Activated CD4-positive, CD25-positive, alpha-beta regulatory T cell treated with anti-CD3 and anti-CD28 coated beads, Interleukin-2, amount 50 U/mL, for 16 hours (primary cell): ENCODE results near the gene CADM3.

Experiments
- DNase-seq: peaks from one replicate; pipeline ENCODE4 v3.0.0-alpha.2; 2020; ENCODE audit warnings: low read depth, low spot score

CADM3 gene

DNA sequence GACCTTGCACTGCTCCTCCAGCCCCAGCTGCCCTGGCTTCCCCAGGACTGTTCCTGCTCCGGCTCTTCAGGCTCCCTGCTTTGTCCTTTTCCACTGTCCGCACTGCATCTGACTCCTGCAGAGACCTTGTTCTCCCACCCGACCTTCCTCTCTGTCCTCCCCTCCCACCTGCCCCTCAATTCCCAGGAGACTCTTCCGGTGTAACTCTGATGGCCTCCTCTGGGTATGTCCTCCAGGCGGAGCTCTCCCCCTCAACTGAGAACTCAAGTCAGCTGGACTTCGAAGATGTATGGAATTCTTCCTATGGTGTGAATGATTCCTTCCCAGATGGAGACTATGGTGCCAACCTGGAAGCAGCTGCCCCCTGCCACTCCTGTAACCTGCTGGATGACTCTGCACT is 33.8 kb downstream of the CADM3 start:
- no peak for DNase-seq

DNA sequence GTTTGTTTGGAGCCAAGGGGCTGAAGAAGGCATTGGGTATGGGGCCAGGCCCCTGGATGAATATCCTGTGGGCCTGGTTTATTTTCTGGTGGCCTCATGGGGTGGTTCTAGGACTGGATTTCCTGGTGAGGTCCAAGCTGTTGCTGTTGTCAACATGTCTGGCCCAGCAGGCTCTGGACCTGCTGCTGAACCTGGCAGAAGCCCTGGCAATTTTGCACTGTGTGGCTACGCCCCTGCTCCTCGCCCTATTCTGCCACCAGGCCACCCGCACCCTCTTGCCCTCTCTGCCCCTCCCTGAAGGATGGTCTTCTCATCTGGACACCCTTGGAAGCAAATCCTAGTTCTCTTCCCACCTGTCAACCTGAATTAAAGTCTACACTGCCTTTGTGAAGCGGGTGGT is 34.7 kb downstream of the CADM3 start:
- no peak for DNase-seq

DNA sequence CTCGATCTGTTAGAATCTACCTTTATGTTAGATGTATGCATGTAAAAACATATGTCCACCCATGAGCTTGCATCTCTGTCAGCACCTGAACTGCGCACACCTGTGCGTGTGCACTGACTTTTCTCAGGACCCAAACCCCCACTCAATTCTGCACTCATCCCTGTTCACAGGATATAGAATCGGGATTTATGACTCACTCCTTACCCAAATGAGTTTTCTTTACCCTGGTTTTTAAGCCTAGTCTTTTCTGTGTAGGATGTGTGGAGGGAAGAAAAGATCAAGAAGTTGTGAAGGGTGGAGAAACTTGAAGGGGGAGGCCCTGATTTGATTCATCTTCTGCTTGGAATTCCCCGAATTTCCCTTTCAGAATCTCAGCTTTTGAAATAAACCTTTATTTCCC is 35.7 kb downstream of the CADM3 start:
- no peak for DNase-seq

DNA sequence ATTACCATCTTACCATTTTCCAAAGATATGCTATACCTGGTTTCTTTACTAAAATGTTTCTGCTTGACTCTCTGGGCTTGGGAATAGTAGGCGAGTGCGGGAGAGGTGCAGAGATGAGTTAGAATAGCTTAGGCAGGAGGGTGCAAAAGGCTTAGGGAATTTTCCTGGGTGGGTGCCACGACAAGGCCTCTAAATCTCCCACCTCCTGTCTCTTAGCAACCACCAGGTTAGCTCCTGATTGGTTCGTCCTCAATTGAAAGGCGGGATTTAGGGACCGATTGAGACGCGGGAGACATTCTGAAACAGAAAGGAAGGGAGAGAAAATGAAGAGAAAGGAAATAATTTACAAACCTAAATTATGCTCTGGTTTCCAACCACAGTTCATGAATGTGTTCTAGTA is 36.4 kb downstream of the CADM3 start:
- no peak for DNase-seq

DNA sequence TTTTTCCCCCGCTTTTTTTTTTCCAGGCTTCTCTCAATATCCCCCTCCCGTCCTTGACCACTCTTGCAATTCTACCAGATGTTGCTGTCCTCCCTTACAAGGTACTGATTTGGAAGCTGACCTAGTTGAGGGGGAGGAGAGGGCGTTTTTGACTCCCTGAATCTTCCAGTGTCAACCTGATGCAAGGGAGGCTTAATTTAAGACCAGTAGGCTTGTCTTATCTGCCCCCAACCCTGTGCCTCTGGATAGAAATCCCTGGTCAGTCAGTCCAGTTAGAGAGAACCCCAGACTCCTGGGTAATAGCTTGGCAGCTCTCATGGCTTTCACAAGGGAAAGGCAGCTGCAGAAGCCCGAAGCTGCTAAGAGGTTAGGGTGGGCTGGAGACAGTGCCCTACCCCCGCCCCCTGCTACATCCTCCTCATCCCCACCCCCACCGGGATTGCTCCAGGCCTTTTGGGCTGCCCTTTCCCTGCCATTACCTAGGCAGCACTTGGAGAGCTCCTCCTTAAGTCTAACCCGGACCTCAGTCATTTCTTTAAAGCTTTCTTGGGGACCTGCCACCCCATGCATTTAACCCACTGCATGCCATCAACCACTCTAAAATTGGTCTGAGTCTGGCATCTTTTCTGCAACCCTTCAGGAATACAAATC is 36.9 kb downstream of the CADM3 start:
- no peak for DNase-seq

DNA sequence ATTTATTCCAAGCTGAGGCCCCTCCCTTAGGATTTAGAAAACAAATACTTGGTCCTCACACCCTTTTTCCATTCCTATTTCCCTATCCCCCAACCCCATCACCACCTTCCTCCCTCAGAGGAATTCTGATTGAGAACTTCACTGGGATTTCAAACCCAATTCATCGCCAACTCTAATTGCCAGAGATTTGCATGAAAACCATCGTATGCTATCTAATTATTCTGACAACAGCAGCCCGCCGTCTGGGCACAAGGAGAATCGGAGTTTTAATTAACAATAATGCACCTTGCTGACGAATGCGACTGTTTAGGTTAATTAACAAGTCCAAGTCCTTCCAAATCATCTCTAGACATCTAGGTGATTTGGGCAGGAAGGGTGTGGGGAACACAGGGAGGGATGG is 37.6 kb downstream of the CADM3 start:
- DNase-seq: no peak

DNA sequence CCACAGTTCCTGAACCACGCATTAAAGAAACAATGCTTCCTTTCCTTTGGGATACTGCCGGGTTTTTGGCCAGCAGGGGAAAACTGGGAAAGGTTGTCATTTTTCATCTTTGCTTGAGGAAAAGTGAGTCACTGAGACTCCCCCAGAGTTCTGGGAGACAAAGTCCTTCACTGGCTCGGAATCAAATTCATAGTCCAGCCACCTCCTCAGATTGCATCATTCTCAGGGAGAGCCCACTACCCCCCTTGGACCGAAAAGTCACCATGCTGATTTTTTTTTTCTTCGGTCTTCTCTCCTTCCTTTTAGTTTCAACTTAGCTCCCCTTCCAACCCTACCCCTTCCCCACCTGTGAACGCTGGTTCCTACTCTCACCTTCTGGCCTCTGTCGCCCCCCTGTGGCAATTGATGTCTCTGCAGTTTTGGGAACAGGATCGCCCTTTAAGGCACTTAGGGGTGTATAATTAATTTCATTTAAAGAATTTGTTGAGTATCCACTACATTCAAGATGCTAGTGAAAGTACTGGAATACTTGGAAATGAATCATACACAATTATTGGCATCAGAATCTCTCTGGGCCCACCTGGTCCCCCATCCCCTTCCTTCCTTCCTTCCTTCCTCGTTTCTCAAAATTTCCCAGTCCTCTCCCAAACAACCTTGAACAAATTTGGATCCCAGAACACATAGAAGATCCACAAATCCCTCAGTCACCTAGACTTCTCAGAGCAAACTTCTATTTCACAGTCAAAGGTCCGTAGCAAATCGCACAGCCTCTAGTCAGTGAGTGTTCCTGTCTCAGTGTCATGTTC is 40.1 kb downstream of the CADM3 start:
- DNase-seq: peak; percentile 14

DNA sequence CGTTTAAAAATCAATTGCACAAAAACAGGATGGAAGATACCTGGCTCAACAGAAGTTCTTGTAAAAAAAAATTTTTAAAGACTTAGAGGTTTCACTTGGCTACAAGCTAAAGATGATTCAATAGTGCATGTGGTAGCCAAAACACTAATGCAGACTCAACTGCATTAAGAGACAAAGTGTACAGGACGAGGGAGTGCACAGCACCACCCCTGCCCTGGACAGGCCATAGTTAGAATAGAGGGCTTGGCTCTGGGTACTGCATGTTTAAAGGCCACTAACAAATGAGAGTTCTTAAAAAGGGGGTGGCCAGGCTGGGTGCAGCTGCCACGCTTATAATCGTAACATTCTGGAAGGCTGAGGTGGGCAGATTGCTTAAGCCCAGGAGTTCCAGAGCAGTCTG is 41.2 kb downstream of the CADM3 start:
- DNase-seq: no peak

DNA sequence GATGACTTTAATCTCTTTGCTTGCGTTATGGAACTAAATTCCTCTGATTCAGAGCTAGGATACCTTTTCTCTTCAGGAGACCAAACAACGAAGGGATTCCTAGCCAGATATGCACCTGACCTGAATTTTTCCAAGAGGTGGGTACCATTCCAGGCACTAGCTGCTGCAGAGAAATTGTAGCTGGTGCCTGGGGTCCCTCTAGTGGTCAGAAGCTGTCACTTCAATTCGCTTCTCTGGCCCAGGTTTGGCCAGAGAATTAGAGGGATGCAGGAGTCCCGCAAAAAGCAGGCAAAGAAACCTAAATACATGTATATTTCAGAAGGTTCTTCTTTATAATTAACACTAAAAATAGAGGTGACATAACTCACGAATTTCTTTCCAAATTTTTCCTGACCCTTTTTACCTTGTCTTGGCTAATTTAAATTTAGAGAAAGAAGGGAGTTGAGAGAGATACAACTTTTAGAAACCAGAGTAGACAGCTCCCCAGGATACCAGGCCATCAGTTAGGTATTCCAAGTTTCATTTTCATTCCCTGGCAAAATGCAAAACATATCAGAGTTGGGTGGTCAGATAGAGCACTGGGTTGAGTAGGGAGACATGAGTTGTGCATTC is 42.8 kb downstream of the CADM3 start:
- DNase-seq: no peak

DNA sequence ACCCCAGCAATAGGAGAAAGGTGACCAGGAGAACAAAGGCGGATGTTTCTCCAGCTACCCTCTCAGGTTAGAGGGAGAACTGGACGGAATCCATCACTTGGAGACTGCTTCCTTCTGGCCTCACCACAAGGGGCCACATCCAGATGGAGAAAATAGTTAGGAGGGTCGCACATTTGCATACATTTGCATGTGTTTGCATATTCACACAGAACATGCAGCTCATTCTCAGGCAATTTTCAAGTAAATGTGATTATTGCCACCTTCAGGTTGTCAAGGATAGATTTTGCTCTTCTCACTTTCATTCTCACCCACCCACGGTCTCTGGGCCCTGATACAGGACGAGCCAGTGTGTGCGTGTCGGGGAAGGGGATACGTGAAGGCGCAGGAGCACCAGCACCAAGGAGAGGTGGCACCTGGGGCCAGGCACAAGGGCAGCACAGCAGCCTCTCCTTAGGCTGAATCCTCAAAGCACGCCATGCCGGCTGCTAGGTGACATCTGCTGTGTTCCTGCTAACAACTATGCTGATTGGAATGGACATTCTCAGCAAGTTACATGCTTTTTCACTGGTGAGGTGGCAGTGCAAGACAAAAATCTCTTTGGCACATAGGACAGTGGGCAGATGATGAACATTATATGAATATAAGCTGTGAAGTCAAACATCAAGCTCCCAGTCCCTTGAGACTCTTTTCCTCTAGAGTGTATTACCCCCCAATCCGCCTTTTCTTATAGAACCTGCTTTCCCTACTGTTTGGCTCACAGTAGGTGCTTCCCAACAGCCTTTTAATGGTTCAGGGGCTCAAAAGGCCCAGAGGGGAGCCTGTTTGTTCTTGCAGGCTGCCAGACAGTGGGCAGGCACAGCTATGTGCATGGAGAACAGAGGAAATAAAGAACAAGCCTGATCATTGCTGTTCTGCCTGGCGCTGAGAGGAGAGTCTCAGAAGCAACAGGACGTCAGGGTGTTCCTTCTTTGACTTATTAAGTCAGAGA is 47.5 kb downstream of the CADM3 start:
- DNase-seq: no peak

DNA sequence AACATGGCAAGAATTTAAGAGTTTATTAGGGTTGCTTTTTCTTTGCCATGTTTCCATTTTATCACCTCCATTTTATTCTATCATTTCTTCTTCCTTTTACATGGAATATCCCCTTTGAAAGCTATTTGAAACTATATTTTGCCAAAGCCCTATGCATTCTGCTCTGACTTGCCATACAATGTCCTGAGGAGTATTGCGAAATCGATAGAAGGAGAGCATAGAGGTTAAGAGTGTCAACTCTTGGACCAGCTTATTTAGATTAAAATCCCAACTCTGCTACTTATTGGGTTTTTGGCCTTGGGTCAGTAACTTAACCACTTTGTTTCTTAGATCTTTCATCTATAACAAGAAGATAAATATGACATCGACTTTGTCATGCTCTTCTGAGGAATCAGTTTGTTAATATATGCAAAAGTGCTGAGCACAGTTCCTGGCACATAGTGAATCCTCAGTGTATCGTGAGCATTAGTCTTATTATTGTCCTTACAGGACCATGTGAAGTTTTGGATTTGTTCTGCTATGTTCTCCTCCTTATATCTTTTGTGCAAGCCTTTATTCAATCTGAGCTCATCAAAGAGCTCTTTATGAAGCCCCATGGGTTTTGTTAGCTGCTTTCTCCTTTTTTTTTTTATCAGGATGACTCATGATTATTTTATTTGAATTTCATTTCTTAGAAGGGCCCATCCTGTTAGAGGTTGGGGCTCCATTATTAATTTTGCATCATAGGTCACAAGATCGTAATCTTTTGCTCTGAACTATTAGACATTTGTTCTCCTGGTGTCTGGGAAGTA is 50.9 kb downstream of the CADM3 start:
- DNase-seq: no peak

DNA sequence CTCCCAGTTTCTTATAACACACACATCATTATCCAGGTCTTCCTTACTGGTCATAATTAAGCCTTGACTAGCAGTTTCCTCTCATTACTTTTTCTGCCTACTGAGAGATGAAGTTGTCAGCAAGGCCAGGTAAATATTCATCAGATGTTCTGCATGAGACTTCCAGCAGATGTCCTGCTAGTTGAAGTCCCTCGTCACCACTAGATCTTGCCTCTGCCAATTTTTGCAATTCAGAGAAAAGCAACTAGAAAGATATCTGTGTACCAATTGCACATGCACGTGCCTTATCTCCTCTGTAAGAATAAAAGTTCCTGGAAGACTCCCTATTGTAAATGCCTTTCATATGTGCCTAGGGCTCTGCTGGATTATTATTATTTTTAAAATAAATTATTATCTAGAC is 51.6 kb downstream of the CADM3 start:
- no peak for DNase-seq

DNA sequence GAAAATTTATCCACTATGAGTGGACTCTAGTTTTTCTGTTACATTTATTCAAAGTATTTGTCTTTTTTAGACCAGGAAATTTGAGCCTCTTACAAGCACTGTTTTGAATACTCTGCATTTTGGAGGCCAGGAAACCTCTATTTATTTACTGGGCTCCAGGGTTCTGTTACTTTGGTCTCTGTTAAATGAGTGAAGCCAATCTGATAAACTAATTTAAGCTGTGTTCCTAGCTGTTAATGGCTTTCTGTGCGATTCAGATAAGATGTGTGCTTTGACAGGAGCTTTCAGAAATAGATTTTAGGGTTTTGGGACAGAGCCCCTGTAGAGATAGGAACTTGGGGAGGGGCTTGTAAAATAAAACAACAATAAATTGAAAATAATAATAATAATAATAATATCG is 57.1 kb downstream of the CADM3 start:
- DNase-seq: no peak

DNA sequence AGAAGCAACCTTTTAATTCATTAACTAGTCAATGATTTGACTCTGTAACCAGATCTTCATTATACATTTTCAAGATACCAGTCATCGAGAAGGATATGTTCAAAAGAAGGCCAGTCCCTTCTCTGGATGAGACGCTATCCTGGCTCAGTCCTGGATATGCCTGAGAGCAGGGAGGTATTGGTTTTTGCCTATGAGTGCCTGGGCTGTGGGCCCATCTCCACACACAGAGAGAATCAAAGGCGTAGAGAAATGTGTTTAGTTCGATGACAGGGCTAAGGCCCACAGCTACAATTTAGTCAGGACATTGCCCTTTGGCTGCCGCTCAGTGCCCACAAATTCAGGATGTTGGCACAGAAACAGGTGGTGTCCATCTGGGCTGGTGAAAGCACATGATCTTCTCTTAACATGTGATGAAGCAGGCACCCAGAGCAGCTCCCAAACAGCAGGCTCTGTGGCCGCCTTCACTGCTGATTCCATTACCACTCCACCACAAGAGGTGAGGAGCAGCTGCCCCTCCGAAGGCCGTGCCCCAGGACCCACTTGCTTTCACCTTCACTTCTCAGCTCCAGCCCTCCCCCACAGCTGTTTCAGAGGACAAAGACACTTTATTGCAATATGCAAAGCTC is 58.0 kb downstream of the CADM3 start:
- DNase-seq: no peak

DNA sequence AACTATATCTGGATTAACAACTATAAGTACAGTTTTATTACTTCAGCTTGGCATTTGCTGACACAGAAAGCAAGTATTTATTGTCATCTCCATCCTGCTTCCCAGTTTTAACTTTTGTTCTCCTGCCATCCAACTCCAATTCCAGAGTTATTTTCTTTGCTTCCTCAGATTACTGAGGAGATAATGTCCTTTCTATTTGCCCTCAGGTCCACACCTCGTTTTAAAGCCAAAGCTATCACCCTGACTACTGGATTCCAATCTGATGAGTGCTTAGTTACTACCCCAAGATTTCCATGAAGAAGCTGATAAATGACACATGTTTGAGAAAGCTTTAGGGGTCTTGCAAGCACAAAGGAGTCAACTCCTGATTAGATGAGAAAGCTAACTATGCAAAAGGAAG is 58.5 kb downstream of the CADM3 start:
- DNase-seq: no peak

DNA sequence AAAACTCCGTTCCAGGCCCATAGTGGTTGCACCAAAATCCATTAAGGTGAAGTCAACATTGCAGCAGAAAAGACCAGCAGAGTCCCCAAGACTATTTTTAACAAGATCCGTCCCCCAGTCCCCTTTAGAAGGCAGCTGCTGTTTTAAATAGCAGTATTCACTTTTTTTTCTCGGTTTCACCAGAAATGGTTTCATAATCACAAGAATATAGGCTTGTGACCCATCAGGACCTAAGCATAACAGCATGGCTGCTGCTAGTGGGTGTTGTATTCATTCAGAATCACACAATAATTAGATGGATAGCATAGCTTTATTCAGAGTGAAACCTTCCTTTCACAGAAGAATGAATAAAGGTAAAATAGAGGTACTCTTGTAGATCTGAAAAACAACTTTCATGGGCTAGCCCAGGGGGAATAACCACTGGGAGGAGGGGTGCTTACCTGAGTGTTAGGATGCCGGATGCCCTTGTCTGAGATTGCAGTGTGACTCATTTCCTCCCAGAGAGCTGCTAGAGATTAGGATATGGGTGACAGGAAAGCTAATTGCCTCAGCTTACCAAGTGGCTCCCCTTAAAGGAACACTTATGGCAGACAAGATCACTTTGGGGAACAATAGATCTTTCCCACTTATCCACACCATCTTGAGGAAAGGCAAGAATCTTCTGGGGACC is 68.3 kb downstream of the CADM3 start:
- no peak for DNase-seq

DNA sequence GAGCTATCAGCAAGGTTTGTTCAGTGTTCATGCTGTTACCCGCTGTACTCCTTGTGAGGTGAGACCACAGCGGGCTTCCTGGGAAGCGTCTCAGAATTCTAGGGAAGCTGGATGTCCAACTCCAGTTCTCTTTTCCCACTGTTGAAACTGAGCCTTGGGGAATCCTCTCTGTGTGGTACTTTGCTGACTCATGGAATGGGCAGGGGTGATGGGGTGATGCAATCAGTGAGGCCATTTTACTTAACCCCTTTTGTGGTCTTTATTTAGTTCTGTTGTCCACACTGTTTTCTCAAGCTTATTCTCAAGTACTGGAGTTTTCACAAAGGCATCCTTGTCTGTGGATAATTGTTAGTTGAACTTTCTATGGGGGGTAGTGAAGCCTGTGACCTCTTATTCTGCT is 75.9 kb downstream of the CADM3 start:
- no peak for DNase-seq

DNA sequence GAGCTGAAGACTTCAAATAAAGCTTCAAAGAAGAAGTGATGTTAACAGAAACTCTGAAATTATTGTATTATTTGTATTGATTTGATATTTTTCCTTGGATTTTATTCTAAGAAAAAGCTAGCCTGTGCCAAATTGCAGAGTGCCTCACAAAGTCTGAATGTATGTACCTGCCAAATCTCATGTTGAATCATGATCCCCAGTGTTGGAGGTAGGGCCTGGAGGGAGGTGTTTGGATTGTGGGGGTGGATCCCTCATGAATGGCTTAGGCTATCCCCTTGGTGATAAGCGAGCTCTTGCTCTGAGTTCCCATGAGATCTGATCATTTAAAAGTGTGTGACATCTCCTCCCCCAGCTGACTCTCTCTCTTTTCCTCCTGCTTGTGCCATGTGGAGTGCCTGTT is 76.9 kb downstream of the CADM3 start:
- DNase-seq: no peak

DNA sequence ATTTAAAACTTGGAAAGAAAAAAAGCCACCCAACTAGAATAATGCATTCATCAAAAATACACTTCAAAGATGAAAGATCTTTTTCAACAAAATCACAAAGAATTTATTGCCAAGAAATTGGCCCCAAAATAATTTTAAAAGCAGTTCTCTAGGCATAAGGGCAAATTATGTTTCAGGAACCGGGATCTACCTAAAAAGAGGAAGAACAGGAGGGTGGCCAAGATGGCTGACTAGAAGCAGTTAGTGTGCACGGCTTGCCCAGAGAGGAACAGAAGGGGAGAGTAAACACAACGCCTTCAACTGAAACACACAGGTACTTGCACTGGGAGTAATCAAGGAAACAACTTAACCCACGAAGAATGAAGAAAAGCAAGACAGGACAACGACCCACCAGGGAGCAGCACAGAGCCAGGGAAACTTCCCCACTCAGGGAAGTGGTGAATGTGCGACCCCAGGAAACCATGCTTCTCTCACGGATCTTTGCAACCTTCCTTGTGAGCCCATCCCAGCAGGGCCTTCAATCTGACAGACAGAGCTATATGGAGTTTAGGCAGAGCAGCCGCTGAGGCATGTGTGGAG is 79.3 kb downstream of the CADM3 start:
- DNase-seq: no peak
